Amygdala (tissue), 56 donors: ENCODE measurements around the gene HNRNPR.
"Not testable (repeated sequence)": the region's sequence is repeated elsewhere in the genome, so short reads cannot be mapped to it uniquely, and the experiment has no call there.

Experiments
- DNase-seq, 56 donors: peaks; one replicate each; lab custom pipeline; 2025; lab: John Stamatoyannopoulos, UW

The HNRNPR gene

GRCh38 chr1:23344111-23344986 is at the start of gene HNRNPR:
HNRNPR (minus strand) TSS chr1:23344284; CDS start chr1:23341008, 3,276 bp downstream.
- DNase-seq, result peak; percentile 88 to 100 (median 99)

GRCh38 chr1:23393706-23394105 is 49.6 kb upstream of the HNRNPR start:
- no peak for DNase-seq

- no peak for DNase-seq
Measured at GRCh38 chr1:23392125-23392855, 48.2 kb upstream of the HNRNPR start.

GRCh38 chr1:23389837-23390321 is 45.8 kb upstream of the HNRNPR start:
- no peak for DNase-seq

- no peak for DNase-seq
Measured at GRCh38 chr1:23387494-23387893, 43.4 kb upstream of the HNRNPR start.

GRCh38 chr1:23385119-23385621 is 41.1 kb upstream of the HNRNPR start:
- DNase-seq, result no peak

GRCh38 chr1:23384312-23385058 is 40.4 kb upstream of the HNRNPR start:
- DNase-seq, result no peak

- peak in 1 of 56 donors; percentile 2 for DNase-seq
Measured at GRCh38 chr1:23383577-23384311, 39.7 kb upstream of the HNRNPR start.

GRCh38 chr1:23381233-23381885 is 37.3 kb upstream of the HNRNPR start:
- DNase-seq, result no peak

- no peak for DNase-seq
Measured at GRCh38 chr1:23380719-23381118, 36.6 kb upstream of the HNRNPR start.

GRCh38 chr1:23380236-23380635 is 36.2 kb upstream of the HNRNPR start:
- DNase-seq, result not testable (repeated sequence)

- DNase-seq, result no peak
Measured at GRCh38 chr1:23376890-23377811, 33.1 kb upstream of the HNRNPR start.

- not testable (repeated sequence) for DNase-seq
Measured at GRCh38 chr1:23374079-23374735, 30.1 kb upstream of the HNRNPR start.

- peak in 7 of 56 donors; percentile 3 to 49 (median 22) for DNase-seq
Measured at GRCh38 chr1:23371987-23372880, 28.1 kb upstream of the HNRNPR start.

- peak in 2 of 56 donors; percentile 3 to 26 for DNase-seq
Measured at GRCh38 chr1:23370709-23371584, 26.9 kb upstream of the HNRNPR start.

GRCh38 chr1:23370330-23370708 is 26.2 kb upstream of the HNRNPR start:
- DNase-seq, result no peak
